NCI-H748 (cell line): ENCODE results near the gene GPR55.

Source experiments
- DNase-seq: peaks from one replicate; lab custom pipeline; 2025; ENCODE audit not compliant: unreplicated experiment; lab: John Stamatoyannopoulos, UW

Gene GPR55

DNA sequence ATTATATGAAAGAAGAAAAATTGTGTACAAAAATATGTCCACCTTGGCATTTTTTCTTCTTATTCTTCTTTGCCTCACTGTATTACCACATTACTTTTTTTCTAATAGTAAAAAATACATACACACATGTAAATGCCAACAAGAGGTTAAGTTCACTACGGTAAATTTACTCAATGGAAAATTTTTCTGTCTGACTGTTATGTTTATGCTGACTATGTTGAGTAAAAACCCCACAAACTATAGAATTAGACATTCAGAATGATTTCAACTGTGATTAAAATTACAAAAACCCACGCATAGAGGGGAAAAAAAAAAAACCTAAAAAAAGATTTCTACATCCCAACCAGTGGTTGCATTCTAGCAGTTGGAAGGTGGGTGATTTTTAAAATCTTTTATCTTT, 5.4 kb downstream of the GPR55 start:
- DNase-seq = no peak

DNA sequence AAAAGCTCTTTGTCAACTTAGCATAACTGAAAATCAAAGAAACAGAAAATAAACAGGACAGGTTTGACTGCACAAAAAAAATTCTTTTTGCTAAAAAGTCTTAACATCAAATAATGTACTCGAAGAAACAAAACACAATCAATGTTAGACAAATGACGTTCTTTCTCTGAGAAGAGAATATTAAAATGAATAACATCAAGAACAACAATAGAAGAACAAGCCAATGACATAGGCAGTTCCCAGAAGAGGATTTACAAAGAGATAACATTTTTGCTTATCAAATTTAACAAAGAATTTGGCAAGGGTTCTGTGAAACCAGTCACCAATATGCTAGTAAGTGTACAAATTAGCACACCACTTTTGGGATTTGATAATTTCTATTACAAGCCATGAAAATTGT, 5.8 kb downstream of the GPR55 start:
- DNase-seq = no peak

DNA sequence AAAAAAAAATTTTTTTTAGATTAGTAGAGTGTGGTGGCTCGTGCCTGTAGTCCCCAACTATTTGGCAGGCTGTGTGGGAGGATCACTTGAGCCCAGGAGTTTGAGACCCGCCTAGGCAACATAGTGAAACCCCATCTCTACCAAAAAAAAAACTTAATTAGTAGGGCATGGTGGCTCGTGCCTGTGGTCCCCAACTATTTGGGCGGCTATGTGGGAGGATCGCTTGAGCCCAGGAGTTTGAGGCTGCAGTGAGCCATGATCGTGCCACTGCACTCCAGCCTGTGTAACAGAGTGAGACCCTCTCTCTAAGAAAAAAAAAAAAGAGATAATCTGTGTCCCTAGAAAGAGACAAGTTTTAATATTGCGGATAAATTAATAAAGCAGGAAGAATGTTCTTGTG, 8.8 kb downstream of the GPR55 start:
- no peak for DNase-seq

DNA sequence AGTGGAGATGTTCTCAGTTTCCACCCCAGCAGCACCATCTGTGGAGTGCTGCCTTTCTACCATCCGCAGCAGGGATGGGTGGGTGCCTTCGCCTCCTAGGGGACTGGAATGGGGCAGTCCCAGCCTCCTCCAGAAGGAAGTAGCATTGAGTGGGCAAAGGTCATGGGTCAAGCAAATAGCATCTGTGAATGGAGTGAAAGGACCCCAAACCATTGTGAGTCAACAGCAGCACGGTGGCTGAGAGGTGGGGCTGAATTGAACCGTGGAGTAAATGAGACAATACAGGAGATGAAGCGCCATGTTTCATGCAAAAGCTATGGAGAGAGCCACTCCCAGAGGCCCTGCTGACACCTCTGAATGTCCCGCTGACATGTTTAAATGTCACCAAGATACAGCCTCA, 9.7 kb downstream of the GPR55 start:
- no peak for DNase-seq

DNA sequence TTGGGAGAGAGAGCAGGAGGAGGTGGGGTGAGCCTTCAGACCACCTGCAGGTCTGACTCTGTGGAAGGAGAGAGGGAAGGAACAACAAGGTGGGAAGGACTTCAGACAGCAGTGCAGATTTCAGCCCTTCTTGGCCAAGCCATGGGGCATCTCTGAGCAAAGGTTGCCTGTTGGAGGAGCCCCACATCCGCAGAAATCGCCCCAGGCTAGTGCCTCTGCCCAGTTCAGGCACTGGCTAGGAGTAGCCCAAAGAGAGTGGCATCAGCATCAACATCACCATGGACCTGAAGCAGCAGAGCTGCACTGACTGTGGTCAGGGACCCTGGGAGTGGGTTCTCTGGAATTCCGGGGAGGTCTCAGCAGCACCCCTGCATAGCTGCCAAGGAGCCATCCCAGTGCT, 10.2 kb downstream of the GPR55 start:
- no peak for DNase-seq

DNA sequence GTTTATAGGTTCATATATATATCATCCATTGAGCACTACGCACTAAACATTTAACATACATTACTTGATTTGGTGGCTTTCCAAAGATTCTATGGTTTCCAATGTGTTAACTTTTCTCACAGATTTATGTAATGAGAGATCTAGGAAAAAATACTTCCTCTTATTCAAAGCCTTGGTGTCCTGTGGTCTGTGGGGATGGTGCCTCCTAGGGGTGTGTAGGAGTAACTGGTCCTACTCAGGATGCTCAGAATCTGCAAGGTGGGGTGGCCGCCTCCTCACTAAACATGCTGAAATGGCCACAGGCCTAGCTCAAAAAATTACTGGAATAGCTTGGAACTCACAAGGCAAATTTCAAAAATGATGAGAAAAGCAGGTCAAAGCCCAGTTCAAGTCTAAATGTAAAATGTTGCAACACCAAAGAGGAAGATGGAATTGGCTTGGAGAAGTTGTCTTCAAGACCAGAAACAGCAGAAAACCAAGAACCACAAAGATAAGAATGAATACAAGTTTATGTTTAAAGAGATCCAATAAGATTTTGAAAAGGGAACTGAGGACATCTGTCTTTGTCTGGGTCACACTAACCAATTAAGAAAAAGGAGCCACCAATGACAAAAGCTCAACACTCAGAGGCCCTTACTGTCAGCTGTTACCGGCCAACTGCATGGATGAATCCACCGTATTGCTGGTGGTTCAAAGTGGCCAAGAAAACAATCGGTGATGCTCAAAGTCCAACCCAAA, 11.5 kb downstream of the GPR55 start:
- DNase-seq = no peak

DNA sequence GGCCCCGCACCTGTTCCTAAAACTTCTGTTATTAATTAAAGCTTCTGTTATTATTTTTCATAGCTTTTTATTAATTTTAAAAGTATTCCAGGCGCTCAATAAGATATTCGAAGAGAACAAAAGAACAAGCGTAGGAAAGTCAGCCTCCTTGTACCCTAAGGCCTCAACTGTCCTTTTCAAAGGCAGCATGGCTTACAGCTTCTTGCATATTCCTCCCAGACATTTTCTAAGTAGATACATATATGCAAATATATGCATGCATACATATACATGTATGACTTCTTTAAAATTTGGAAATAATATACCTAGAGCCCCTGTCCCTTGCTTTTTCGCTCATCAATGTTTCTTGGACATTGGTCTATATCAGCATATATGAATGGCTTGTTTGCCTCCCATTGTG, 12.3 kb downstream of the GPR55 start:
- DNase-seq = no peak

DNA sequence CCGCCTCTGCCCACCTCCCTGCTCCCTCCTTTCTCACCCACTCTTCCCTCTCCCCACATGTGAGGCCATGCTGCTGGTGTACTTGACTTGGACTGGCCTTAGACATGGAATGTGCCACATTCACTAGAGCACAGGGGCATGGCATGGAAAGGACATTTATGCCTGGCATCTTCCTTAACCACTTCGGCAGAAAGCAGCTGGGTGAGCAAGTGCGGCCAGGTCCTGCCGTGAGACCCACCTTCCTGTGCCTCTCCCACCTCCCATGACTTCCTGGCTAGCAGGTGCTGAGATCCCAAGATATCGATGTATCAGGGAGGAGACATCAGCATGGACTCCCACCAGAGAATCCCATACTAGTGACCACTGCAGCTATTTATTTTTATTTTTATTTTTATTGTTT, 13.0 kb downstream of the GPR55 start:
- DNase-seq = no peak

DNA sequence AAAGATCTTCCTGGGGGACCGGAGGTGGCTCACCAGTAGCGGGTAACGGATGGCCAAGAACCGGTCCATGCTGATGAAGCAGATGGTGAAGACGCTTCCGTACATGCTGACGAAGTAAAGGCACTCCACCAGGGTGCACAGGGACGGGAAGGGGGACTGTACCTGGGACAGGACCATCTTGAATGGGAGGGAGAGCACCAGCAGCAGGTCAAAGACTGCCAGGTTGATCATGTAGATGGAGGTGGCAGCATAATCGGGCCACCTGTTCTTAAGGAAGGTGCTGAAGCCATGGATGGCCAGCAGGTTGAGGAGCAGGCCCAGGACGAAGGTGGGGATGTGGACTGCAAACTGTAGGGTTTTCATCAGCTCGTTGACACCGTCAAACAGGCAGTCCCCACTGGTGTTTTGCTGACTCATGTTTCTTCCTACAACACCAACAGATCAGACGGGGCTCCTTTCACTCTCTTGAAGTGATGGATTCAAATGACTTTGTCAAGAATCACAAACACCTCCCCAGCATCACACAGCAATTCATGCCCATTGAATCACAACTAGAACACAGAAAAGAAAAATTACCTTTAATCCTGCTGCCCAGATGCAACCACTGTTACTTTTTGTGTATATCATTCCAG, 14.4 kb downstream of the GPR55 start:
- no peak for DNase-seq

DNA sequence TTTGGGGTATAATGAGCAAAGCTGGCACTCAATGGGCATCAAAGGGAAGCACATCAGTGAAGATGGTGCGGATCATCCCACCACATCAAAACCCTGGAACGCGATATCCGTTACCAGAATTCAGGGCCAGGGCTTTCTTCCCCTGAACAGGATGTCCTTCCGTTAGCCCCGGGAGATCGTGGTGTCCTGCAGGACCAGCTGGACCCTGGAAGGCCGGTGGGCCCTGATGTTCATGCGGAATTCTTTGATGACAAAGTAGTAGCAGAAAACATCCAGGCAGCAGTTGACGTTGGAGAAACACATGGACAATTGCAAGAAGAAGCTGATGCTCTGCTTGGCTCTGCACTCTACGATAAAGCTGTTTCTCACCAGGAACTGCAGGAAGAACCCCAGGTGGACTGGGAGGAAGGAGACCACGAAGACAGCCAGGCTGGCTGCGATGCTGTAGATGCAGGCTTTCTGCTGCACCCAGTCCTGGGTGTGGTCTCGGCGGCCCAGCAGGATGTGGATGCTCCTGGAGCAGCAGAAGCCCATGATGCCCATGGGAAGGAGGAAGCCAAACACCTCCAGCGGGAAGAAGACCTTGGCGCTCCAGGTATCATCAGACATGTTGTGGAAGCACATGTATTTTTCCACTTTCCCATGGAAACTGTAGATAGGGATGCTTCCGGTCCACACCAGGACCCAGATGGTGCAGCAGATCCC, 15.0 kb downstream of the GPR55 start:
- no peak for DNase-seq

DNA sequence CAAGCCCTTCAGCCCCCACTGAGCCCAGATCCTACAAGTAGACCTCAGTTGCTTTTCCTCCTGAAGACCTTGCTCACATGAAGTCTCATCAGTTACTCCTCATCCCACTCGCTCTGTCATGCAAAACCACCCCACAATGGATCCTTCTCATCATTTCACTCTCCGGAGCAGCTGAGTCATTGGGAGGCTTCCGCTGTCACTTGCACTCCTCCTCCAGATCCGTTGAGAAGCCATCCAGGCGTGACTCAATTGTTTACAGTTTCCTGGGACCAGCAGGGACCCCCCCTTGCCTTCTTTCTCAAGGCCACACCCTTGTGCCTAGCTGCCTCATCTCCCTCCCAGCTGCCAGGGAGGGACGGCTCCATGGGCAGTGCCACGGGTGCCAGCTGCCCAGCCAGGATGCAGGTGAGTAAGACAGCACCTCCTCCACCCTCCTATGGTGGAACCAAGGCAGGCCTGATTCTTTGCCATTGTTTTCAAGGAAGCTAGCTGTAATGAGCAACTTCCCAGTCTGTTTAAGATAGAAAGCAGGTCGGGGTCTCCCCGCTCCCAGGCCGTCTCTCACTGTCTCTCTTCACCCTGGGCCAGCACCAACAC, 16.3 kb downstream of the GPR55 start:
- no peak for DNase-seq

DNA sequence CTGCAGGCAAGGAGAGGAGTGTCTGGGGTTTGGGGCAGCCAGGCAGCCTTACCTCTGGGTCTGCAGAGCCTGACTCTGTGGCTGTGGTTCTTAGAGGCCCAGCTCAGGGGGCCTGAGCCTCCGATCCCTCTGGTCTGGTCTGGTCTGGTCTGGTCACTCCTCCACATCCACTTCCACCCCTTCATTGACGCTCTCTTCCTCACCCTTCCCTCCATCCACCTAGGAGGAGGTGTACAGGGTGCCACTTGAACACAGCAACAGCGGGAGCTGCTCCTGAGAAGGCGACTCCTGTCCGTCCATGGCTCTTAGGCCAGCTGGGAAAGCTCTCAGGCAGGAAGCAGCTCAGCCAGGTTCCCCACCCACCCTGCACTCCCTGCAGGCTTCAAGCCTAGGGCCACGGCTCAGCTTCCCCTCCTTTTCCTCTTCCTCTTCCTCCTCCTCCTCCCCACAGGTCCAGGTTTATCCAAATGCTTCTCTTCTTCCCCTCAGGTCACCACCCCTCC, 16.9 kb downstream of the GPR55 start:
- DNase-seq = no peak

DNA sequence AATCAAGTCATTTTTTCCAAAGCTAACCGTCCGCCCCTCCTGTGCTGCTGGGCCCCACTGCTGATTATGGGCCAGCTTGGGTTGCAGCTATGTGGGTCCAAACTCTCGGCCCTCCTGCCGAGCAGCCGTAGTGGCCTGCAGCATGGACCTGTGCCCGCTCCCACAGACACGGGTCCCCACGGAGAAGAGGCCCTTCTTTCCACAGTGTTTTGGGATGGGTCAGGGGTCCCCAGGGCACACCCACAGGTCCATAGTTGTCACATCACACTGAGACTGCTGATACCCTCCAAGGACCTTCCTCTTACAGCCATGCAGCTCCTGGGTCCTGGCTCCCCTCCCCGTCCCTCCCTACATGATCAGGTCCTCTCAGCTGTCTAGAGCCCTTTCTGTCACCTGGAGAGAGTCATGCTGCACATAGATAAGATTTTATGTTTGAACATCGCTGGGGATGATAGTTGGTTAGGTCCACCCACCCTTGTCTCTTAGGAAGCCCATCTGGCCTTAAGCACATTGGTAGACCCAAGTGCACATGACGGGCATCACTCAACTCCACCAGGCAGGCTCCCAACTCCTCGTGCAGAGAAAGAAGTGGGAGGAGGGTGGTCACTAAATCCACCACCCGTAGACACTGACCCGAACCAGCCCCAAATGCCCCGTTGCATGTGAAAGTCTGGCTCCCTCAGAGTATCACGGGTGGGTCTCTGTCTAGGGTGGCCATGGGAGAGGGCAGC, 17.5 kb downstream of the GPR55 start:
- no peak for DNase-seq

DNA sequence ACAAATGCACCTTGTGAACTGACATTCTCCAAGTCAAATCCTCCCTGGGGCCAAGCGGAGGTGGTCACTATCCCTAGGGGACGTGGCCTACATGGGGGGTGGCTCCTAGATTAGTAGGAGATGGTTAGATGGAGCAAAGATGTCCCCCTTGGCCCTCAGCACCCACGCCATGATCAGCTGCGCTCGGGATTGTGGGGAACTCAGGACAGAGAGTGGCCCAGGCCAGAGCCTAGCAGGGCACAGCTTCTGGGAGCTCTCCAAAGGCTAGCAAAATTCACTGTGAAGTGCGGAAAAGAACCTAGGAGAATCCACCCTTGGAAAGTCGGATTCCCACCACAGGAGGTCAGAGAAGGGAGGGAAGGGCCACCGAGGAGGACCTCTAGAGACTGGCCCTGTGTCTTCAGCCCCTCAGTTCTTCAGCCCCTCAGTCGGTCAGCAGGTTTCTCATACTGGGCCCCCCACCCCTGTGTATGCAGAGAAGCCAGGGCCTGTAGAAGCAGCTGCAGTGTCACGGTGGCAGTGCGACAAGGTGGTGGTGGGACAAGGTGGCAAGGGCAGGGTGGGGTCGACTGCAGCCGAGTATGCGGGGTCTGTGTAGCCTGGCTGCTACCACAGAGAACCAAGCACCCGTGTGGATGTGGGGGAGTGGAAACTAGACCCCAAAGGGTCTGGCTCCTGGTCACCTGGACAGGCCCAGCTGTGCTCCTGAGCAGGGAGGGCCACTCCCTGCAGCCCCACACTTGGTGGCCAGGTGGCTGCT, 18.4 kb downstream of the GPR55 start:
- DNase-seq = no peak

DNA sequence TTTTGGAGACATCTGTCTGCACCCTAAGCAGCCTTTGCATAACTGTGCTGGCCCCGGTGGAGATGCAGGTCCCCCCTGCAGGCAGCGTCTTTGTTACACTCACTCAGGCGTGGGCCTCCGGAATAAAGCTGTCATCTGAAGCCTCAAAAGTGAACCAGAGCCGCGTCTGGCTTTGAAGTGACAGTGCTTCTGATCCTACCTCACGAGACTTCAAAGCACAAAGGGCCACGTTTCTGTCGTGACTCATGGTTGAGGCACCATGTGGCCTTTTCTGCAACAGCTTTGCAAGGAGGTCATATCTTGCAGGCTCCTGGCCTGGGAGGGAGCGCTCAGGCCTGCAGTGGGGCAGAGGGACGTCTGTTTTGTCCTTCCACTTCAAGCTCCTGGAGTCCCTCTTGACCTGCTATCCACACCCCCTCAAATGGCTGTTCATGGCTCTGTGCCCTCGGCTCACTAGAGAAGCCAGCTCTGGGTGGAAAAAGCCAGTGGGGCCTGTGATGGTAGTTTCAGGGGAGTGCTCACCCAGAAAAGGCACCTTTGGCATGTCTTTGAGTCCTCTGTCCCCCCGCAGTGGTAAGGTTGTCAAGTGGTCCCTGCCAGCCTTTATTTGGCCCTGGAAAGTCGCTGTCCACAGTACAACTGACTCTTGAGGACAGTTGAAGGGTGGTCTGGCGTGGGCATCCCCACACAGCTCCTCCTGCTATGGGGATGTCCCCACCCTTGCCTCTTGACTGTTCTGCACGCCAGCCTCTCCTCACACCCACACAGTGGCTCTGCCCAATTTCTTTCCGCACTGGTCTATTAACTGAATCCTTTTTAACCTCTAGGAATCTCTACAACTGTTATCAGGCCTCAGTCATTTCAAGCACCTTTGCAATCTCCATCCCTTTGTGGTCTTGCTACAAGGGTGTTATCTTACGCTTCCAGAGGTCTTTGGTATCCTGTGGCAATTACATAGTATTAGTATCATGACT, 19.3 kb downstream of the GPR55 start:
- no peak for DNase-seq

DNA sequence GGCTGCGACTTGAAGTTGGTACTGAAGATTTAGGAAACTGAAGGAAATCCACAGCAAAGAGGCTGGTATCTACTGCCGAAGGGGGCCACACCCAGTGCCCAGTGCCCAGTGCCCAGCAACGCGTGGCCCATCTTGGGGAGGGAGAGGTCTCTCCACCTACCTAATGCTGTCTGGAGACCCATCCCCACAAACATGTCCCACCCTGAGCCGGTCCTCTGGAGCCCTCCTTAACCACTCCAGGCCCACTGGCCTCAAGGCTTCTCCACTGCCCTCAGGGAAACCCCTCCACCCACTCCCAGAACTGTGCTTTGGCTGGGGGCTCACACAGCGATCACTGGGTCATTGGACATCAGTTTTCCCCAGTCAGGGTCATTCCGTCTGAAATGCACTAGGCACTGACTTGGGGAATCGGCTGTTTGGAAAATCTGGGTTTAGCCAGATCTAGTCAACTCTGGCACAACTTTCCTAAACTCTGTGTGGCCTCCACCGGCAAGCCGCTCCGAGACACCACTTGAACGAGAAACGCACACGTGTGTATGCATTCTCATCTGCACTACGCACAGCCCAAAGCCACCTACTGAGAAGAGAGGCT, 20.1 kb downstream of the GPR55 start:
- no peak for DNase-seq

DNA sequence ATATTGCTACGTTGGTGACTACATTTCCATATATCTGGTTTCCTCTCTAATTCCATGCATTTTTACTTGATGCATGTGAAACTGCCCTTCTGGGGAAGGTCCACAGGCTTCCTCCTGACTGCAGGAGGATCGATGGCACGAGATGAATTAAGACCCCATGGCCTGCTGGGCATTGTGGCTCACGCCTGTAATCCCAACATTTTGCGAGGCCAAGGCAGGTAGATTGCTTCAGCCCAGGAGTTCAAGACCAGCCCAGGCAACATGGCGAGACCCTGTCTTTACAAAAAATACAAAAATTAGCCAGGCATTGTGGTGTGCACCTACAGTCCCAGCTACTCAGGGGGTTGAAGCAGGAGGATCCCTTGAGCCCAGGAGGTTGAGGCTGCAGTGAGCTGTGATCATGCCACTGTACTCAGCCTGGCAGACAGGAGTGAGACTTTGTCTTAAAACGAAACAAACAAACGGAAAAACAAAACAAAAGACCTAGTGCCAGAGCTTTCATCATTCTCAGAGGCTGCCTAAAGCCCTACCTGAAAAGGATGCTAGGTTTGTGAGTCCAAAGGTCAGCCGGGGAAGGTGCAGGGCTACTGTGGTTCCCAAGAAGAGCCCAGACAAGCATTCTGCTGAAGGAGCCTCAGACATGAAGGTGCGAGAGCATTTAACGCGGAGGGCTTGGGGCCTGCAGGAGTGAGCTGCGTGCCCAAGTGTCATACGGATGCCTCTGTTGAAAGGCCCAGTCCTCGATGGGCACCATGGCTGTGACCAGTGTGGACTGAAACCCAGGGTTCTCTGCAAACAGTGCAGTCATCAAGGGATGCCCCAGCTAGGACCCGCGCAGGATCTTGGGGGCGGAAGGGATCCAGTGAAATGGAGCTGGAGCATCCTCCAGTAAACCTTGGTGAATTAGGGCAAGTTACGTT, 21.6 kb downstream of the GPR55 start:
- DNase-seq = no peak
